Stimulated activated CD4-positive, alpha-beta T cell treated with anti-CD3 and anti-CD28 coated beads, TNF-alpha, amount 100 ng/mL, for 24 hours (primary cell): ENCODE results near the gene RBM20.
"Not testable (repeated sequence)": the region's sequence is repeated elsewhere in the genome, so short reads cannot be mapped to it uniquely, and the experiment has no call there.

Source experiments
- DNase-seq, 3 experiments: peaks; one replicate each; pipeline ENCODE4 v3.0.0-alpha.2; 2020; ENCODE audit warnings: low read depth in 3 of 3

Gene RBM20

GRCh38 chr10:110625356-110625894, 18.7 kb upstream of the RBM20 start:
- DNase-seq, result no peak

GRCh38 chr10:110625951-110626855, 17.9 kb upstream of the RBM20 start:
- no peak for DNase-seq

GRCh38 chr10:110628161-110628560, 16.0 kb upstream of the RBM20 start:
- DNase-seq, result no peak

DNA sequence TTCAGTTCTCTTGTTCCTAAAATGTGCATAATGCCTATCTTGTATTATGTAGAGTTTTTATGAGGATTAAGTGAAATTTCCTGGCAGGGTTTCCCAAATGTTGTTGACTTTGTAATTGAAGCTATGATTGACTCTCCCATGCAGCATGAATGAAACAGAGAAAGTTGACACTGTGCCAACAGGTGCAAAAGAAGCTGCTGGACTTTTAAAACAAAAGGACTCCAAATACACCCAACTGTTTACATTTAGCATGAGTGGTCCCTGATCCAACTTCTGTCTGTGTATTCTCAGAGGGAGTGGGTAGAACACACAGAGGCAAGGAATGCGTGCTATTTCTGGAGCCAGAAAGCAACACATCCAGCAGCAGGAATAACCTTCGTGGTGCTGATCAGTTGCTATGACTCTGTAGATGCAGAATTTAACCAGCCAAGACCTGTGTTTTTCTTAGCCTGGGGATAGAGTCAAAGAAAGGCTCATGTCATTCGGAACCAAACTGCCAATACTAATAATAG, 14.4 kb upstream of the RBM20 start:
- DNase-seq, result no peak

DNA sequence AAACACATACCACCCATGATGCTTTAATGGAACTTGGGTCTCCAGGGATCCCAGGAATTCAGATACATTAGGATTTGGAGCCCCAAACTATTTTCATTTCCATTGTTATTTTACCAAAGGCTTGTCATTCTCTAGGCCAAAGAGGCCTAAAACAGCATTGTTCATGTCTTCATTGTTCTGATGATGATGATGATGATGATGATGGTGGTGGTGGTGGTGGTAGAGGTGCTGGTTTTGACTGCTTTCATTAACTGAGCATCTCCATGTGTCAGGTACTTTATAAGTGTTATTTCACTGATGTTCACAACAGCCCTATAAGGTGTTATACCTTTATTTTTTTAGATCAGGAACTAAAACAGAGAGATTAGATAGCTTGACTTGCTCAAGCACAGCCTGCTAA, 12.2 kb upstream of the RBM20 start:
- DNase-seq, result no peak

GRCh38 chr10:110632591-110633215, 11.4 kb upstream of the RBM20 start:
- DNase-seq, result no peak

GRCh38 chr10:110634527-110635209, 9.5 kb upstream of the RBM20 start:
- DNase-seq, result no peak

DNA sequence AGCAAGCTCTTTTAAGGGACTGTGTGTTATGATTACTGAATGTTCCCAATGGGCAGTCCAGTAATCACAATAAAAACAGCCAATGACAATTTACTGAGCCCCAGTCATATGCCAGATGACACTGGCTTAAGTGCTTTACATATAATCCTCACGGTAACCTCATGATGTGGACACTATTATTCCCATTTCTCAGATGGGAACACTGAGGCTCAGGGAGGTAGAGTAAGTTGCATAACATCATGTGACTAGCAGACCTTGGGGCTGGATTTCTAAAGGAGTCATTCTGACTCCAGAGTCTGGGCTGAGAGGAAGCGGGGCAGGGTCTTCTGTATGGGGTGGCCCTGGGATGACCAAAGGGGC, 7.6 kb upstream of the RBM20 start:
- DNase-seq, result no peak

GRCh38 chr10:110636932-110637557, 7.1 kb upstream of the RBM20 start:
- DNase-seq, result no peak

- DNase-seq, result no peak
These were observed 6.5 kb upstream of the RBM20 start for GRCh38 chr10:110637558-110638053.

DNA sequence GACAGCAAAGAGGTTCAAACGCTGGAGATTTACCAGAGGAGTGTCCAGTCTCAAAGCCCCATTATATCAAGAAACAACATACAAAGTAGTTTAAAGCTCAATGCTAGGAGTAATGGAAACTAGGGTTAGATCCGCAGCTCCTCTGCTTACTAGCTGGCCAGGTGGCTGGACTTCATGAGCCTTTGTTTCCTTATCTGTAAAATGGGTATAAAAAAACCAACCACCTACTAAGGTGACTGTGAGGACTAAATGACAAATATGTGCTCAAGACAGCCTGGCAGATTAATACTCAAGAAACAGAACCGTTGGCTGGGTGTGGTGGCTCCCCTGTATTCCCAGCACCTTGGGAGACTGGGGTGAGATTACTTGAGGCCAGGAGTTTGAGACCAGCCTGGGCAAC, 5.8 kb upstream of the RBM20 start:
- no peak for DNase-seq

GRCh38 chr10:110639046-110639445, 5.1 kb upstream of the RBM20 start:
- DNase-seq, result not testable (repeated sequence)

GRCh38 chr10:110639858-110640257, 4.3 kb upstream of the RBM20 start:
- DNase-seq, result not testable (repeated sequence)

DNA sequence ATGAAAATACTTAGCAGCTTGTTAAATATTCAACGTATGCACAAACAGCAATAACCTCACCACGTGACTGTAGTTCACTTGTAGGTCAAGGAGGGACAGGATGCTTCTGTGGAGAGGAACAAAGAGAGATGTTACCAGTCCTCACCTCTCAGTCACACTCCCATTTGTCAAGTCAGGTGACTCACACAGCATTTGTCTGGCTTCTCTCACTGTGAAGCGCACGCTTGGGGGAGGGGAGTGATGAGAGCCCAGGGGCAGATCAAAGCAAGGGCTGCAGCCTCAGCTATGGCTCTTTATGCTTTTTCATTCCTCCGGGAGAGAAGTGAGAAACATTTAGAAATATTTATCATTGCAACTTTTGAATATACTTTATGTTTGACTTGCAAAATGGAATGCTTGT, 2.9 kb upstream of the RBM20 start:
- DNase-seq, result peak in 2 of 3 experiments; percentile 28 to 51

- DNase-seq, result no peak
These were observed 1.7 kb upstream of the RBM20 start for GRCh38 chr10:110642204-110643034.

DNA sequence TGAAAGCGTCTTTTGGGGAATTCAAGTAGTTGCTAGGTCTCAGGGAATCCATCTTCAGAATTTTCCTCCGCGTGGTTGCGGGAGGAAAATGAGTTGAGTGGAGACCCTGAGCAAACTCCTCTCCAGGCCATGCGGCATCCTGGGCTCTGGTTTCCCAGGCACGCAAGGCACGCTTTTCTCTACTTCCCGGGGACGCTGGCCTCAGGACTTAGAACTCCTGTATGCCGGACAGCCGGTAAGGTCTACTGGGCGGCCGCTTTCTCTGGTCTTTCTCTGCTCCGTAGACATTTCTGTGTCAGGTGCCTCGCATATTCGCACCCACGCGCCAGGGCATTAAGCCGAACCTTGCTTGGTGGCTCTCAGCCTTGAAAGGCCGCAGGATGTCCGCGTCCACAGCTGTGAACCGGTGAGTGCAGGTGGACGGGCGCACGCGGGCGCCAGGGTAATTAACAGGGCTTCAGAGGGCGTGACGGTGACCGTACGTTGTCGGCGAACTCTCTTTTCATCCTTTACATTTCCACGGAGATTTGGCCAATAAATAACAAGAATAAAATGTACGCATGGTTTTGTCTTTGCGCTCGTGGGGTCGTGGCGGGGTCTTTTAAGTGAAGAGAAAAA, 992 bp upstream of the RBM20 start:
- peak in 1 of 3 experiments; percentile 5 for DNase-seq

DNA sequence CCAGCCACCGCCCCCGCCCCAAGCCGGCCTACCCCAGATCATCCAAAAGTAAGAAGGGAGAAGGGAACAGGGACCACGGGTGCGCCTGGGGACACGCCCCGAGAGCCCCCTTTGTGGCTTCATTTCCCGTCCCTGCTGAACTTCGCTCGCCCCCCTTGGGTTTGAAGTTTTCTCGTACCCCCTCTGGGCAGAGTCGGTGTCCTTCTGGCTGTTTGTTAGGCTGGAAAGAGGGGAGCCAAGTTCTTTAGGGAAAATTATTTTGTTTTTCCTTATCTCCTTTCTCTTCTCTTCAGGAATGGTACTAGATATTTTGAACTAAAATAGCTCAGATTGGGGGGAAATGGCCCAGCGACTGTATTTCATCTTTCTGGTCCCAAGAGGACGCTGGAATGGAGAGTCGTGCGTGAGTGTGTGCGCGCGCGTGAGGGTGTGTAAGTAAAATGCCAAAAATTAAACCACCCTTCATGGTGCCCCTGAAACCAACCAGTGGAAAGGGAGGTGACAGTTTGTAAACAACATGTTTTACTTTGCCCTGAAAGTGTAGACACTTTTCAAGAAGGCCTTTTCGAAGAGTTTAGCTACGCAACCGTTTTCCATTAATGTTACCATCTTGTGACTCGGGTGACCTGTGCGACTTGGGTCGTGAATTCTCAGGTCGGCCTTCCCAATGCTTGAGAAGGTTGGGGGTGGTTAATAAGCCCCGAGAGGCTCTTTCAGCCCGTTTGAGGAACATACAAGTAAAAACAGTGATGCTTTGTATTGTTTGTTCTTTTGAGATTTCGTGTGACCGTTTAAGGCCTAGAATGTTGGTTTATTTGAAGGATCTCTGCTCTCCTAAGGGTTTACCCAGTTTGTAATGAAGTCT, 694 bp downstream of the RBM20 start:
- no peak for DNase-seq

DNA sequence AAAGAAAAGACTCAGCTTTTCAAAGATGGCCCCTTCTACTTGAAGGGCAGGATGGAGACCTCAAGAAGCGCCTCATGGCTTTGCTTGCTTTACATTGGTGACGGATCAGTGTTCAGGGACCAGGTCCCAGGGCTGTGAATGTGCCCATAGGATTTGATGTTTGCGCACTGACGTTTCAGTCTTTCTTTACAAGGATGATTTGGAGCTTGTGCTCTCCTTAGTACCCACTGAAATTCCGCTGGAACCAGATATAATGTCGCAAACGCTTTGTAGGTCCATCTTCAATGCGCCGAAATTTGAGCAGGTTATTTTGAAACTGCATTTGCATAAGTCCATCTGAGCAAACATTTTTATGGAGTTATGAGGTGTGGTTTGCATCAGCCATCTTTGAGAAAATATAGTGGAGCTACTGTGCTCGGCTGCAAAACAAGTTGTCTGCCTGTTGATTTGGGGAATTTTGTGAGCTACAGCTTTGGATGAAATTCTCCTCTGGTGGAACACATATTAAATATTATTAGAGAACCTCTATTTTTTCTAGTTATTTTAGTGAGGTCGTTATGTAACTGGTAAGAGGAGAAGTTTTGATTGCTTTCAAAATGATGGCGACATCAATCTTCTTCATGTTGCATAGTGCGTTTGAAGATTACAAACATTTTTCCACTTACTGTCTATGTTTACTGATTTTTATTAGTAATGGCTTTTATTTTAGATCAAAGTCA, 2.4 kb downstream of the RBM20 start:
- no peak for DNase-seq

DNA sequence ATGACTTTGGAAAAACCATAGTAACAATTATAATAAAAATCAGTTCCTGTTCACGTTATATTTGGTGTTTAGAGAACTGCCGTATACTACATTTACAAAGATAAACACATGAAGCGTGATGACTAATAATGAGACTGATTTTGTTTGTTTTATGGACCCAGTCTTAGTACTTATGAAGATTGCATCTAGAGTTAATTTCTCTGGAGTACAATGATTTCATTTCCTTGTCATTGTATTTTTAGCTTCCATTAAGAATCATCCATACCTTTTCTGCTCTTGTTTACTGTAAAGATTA, 2.9 kb downstream of the RBM20 start:
- DNase-seq, result no peak
